Mesodermal cell (in vitro differentiated cells): Measurements from ENCODE around the gene RELN.

Source experiments
- H3K27ac ChIP-seq: 2 replicates; pipeline ENCODE4 v1.7.0; 2013; ENCODE audit warnings: mild to moderate bottlenecking, low read depth, low read length, moderate library complexity; ENCODE audit not compliant: severe bottlenecking
- H3K36me3 ChIP-seq: 2 replicates; pipeline ENCODE4 v1.7.1; 2013; ENCODE audit warnings: mild to moderate bottlenecking, low read length, moderate library complexity; ENCODE audit not compliant: control insufficient read depth, insufficient read depth
- H3K4me1 ChIP-seq: one replicate; pipeline ENCODE4 v1.7.1; 2013; ENCODE audit warnings: mild to moderate bottlenecking, low read length; ENCODE audit not compliant: insufficient read depth, control insufficient read depth, poor library complexity, severe bottlenecking
- H3K4me3 ChIP-seq: 2 replicates; pipeline ENCODE4 v1.7.0; 2013; ENCODE audit warnings: low read length, control low read depth, mild to moderate bottlenecking; ENCODE audit not compliant: insufficient read depth, poor library complexity, severe bottlenecking; ENCODE audit errors: extremely low read depth
- H3K9me3 ChIP-seq: 2 replicates; pipeline ENCODE4 v1.7.1; 2013; ENCODE audit warnings: mild to moderate bottlenecking, low read length, moderate library complexity; ENCODE audit not compliant: control insufficient read depth
- WGBS, 2 experiments: methylation state at CpG; one replicate each; pipeline ENCODE4 v1.1.5; 2013; ENCODE audit warnings: missing lambda C conversion rate in 2 of 2; ENCODE audit not compliant: insufficient coverage in 2 of 2; 5-methylcytosine and 5-hydroxymethylcytosine counted together

The RELN gene

GRCh38 chr7:103944230-103944900 is 45.1 kb downstream of the RELN start:
- no peaks in the 10 kb centered on the region for H3K36me3 ChIP-seq
- no peak overlapping the region for H3K27ac ChIP-seq
- H3K4me3 ChIP-seq: no peak overlapping the region
- H3K9me3 ChIP-seq: no peaks in the 10 kb centered on the region
- WGBS, 2 experiments: 91 to 94% methylated on average over 4 to 5 of the region's 6 CpGs
- H3K4me1 ChIP-seq: no peaks in the 10 kb centered on the region

- no CpG with 5 or more reads among the region's 3 CpGs for WGBS, 2 experiments
- H3K27ac ChIP-seq: no peak overlapping the region
Observed at GRCh38 chr7:103941976-103942375, 47.5 kb downstream of the RELN start.

GRCh38 chr7:103940382-103941268 is 48.8 kb downstream of the RELN start:
- Histone ChIP-seq H3K9me3 (no peaks in the 10 kb centered on the region), H3K4me3 (no peak overlapping the region), H3K4me1 (no peaks in the 10 kb centered on the region), H3K27ac (no peak overlapping the region), H3K36me3 (no peaks in the 10 kb centered on the region)
- WGBS, 2 experiments: 81 to 93% methylated on average over 4 to 6 of the region's 6 CpGs

More at GRCh38 chr7:103941976-103942375, 47.5 kb downstream of the RELN start:
- Histone ChIP-seq H3K36me3 (no peaks in the 10 kb centered on the region), H3K4me3 (no peak overlapping the region), H3K9me3 (no peaks in the 10 kb centered on the region), H3K4me1 (no peaks in the 10 kb centered on the region)

- Histone ChIP-seq H3K27ac (no peak overlapping the region), H3K4me1 (no peaks in the 10 kb centered on the region), H3K4me3 (no peak overlapping the region), H3K9me3 (no peaks in the 10 kb centered on the region), H3K36me3 (no peaks in the 10 kb centered on the region)
- 46 to 83% methylated on average over 2 of the region's 3 CpGs for WGBS, 2 experiments
Observed at GRCh38 chr7:103937680-103938079, 51.8 kb downstream of the RELN start.

GRCh38 chr7:103936558-103936957 is 52.9 kb downstream of the RELN start:
- Histone ChIP-seq H3K4me1 (no peaks in the 10 kb centered on the region), H3K27ac (no peak overlapping the region), H3K36me3 (no peaks in the 10 kb centered on the region), H3K9me3 (no peaks in the 10 kb centered on the region), H3K4me3 (no peak overlapping the region)
- 86 to 91% methylated on average over 1 of the region's 2 CpGs for WGBS, 2 experiments

- Histone ChIP-seq H3K4me1 (no peaks in the 10 kb centered on the region), H3K9me3 (no peaks in the 10 kb centered on the region), H3K27ac (no peak overlapping the region), H3K4me3 (no peak overlapping the region), H3K36me3 (no peaks in the 10 kb centered on the region)
- 0% methylated on average over 1 of the region's 1 CpG for WGBS, 2 experiments
Observed at GRCh38 chr7:103934508-103934907, 55.0 kb downstream of the RELN start.

- no peak overlapping the region for H3K27ac ChIP-seq
- H3K4me1 ChIP-seq: no peaks in the 10 kb centered on the region
- H3K9me3 ChIP-seq: no peaks in the 10 kb centered on the region
- no peaks in the 10 kb centered on the region for H3K36me3 ChIP-seq
- WGBS, 2 experiments: 36 to 39% methylated on average over 2 of the region's 2 CpGs
- H3K4me3 ChIP-seq: no peak overlapping the region
Observed at GRCh38 chr7:103932389-103932788, 57.1 kb downstream of the RELN start.

GRCh38 chr7:103929901-103930311 is 59.6 kb downstream of the RELN start:
- 80% methylated on average over 1 of the region's 1 CpG; no CpG with 5 or more reads in 1 of the 2 experiments for WGBS, 2 experiments
- Histone ChIP-seq H3K9me3 (no peaks in the 10 kb centered on the region), H3K27ac (no peak overlapping the region), H3K4me3 (no peak overlapping the region), H3K4me1 (no peaks in the 10 kb centered on the region), H3K36me3 (no peaks in the 10 kb centered on the region)

- no peaks in the 10 kb centered on the region for H3K9me3 ChIP-seq
Observed at GRCh38 chr7:103928581-103928980, 60.9 kb downstream of the RELN start.

GRCh38 chr7:103924184-103924583 is 65.3 kb downstream of the RELN start:
- Histone ChIP-seq H3K36me3 (no peaks in the 10 kb centered on the region), H3K4me1 (peaks cover 2% of the 10 kb centered on the region), H3K9me3 (no peaks in the 10 kb centered on the region), H3K4me3 (no peak overlapping the region), H3K27ac (no peak overlapping the region)
- 92 to 100% methylated on average over 2 to 3 of the region's 4 CpGs for WGBS, 2 experiments

More at GRCh38 chr7:103928581-103928980, 60.9 kb downstream of the RELN start:
- Histone ChIP-seq H3K36me3 (no peaks in the 10 kb centered on the region), H3K4me3 (no peak overlapping the region), H3K4me1 (no peaks in the 10 kb centered on the region), H3K27ac (no peak overlapping the region)
- WGBS, 2 experiments: 50 to 100% methylated on average over 1 of the region's 1 CpG

GRCh38 chr7:103922407-103922806 is 67.1 kb downstream of the RELN start:
- 80% methylated on average over 1 of the region's 2 CpGs; no CpG with 5 or more reads in 1 of the 2 experiments for WGBS, 2 experiments
- Histone ChIP-seq H3K27ac (no peak overlapping the region), H3K4me1 (peaks cover 4% of the 10 kb centered on the region)

More at GRCh38 chr7:103922407-103922806, 67.1 kb downstream of the RELN start:
- H3K36me3 ChIP-seq: no peaks in the 10 kb centered on the region
- H3K4me3 ChIP-seq: no peak overlapping the region
- H3K9me3 ChIP-seq: no peaks in the 10 kb centered on the region
